PC-3 (cell line): Measurements from ENCODE around the gene YAF2. TPM values are rescaled to one million over a fixed set of nuclear protein-coding genes. Genes with fewer than 3 reads are reported as not detected.

Experiments
- ATAC-seq: fragments of 200-7000 bp; cut with Tn5 transposase; 2 replicates; pipeline ENCODE4 v1.9.1; 2020; ENCODE audit warnings: mild to moderate bottlenecking, moderate library complexity
- BruUV-seq: library from RNA; stranded (reverse); fragments of 400-500 nt; replicated peaks from 2 replicates; lab custom pipeline; 2021; lab: Mats Ljungman, UMichigan
- CTCF ChIA-PET: fragments of 300-600 bp; sonication (Branson Sonifier 250); formaldehyde crosslinking; loops from one replicate; lab custom pipeline; 2022; ENCODE audit warnings: antibody characterized with exemption; lab: Charles Lee
- POLR2A ChIA-PET: fragments of 300-600 bp; sonication (Branson Sonifier 250); formaldehyde crosslinking; loops from one replicate; lab custom pipeline; 2022; ENCODE audit warnings: antibody characterized with exemption; ENCODE audit not compliant: unreplicated experiment; lab: Charles Lee
- DNase-seq: peaks from one replicate; pipeline ENCODE4 v3.0.0-alpha.2; 2015
- H2AFZ ChIP-seq: fragments of 300-600 bp; sonication (generic); 2 replicates; pipeline ENCODE4 v1.6.0; 2016; ENCODE audit warnings: antibody characterized with exemption, low read length
- H3F3A ChIP-seq: fragments of 300-600 bp; sonication (generic); one replicate; pipeline ENCODE4 v1.6.0; 2017; ENCODE audit warnings: antibody characterized with exemption, low read length, control low read depth, mild to moderate bottlenecking; ENCODE audit not compliant: unreplicated experiment
- H3K27ac ChIP-seq: fragments of 300-600 bp; sonication (generic); 2 replicates; pipeline ENCODE4 v1.5.1; 2016; ENCODE audit warnings: mild to moderate bottlenecking, low read length
- H3K27me3 ChIP-seq: fragments of 300-600 bp; sonication (generic); 2 replicates; pipeline ENCODE4 v1.6.1; 2016; ENCODE audit warnings: low read length, mixed read lengths
- H3K36me3 ChIP-seq: fragments of 300-600 bp; sonication (generic); 2 replicates; pipeline ENCODE4 v1.6.1; 2016; ENCODE audit warnings: low read depth, mixed run types, low read length, mixed read lengths
- H3K4me1 ChIP-seq: fragments of 300-600 bp; sonication (generic); 2 replicates; pipeline ENCODE4 v1.5.1; 2016; ENCODE audit warnings: low read length; ENCODE audit not compliant: insufficient read depth
- H3K4me2 ChIP-seq: fragments of 300-600 bp; sonication (generic); 2 replicates; pipeline ENCODE4 v1.6.0; 2016; ENCODE audit warnings: low read length
- H3K4me3 ChIP-seq: fragments of 300-600 bp; sonication (generic); 2 replicates; pipeline ENCODE4 v1.5.1; 2016; ENCODE audit warnings: mild to moderate bottlenecking, low read length, mixed read lengths
- H3K79me2 ChIP-seq: fragments of 300-600 bp; sonication (generic); 2 replicates; pipeline ENCODE4 v1.6.1; 2017; ENCODE audit warnings: low read length, mixed read lengths
- H3K9ac ChIP-seq: fragments of 300-600 bp; sonication (generic); 2 replicates; pipeline ENCODE4 v1.6.0; 2016; ENCODE audit warnings: mild to moderate bottlenecking, low read length
- H3K9me2 ChIP-seq: fragments of 300-600 bp; sonication (generic); replicated peaks from 2 replicates; pipeline ENCODE4 v1.6.1; 2016; ENCODE audit warnings: mixed run types, low read length, mixed read lengths
- H3K9me3 ChIP-seq: fragments of 300-600 bp; sonication (generic); 2 replicates; pipeline ENCODE4 v1.6.1; 2016; ENCODE audit warnings: low read length, mixed read lengths
- H4K20me1 ChIP-seq: fragments of 300-600 bp; sonication (generic); 2 replicates; pipeline ENCODE4 v1.6.1; 2016; ENCODE audit warnings: low read length, mixed read lengths
- CTCF ChIP-seq: fragments of 300-600 bp; sonication (generic); conservative IDR thresholded peaks from 2 replicates; pipeline ENCODE4 v1.5.1; 2017; ENCODE audit warnings: antibody characterized with exemption, low read depth, mild to moderate bottlenecking, low read length
- EZH2 ChIP-seq: fragments of 300-600 bp; sonication (generic); IDR thresholded peaks from one replicate; pipeline ENCODE4 v1.6.1; 2017; ENCODE audit warnings: antibody characterized with exemption, mild to moderate bottlenecking, low read length; ENCODE audit not compliant: unreplicated experiment
- EZH2phosphoT487 ChIP-seq: fragments of 300-600 bp; sonication (generic); IDR thresholded peaks from 2 replicates; pipeline ENCODE4 v1.6.1; 2018; ENCODE audit warnings: mild to moderate bottlenecking, antibody characterized with exemption, low read length, borderline replicate concordance
- intact Hi-C: fragments of 100-400 bp; cut with micrococcal nuclease; formaldehyde crosslinking; loops from 2 replicates; pipeline ENCODE4 v1.9.0; 2023
- total RNA-seq: library from RNA; depleted of rRNA; stranded (reverse); fragments of >200 nt; gene quantifications from 2 replicates; pipeline ENCODE4 v1.2.3, GENCODE V29; 2014

The YAF2 gene
- total RNA-seq, 1 experiment from 2014 or later = 6.8 TPM

- Histone ChIP-seq H3K4me1 (peaks cover 27% of the 10 kb centered on the region), H2AFZ (no peak overlapping the region), H3F3A (no peaks in the 10 kb centered on the region), H3K9me2 (no peaks in the 10 kb centered on the region), H3K4me3 (no peak overlapping the region), H4K20me1 (peaks cover 11% of the 10 kb centered on the region; the same call in 1 of the 2 replicates), H3K9me3 (no peaks in the 10 kb centered on the region), H3K4me2 (no peak overlapping the region), H3K27me3 (no peaks in the 10 kb centered on the region), H3K79me2 (peaks cover 80% of the 10 kb centered on the region), H3K36me3 (no peaks in the 10 kb centered on the region), H3K27ac (no peak overlapping the region), H3K9ac (no peak overlapping the region)
- no peak for TF ChIP-seq EZH2
- TF ChIP-seq CTCF = no peak
- TF ChIP-seq EZH2phosphoT487 = no peak
- intact Hi-C loops = loop anchor here (5.0 kb wide), 1 partner anchor 96 kb away; the partner anchor contains the start of gene YAF2
- ATAC-seq (no peak), DNase-seq (peak; percentile 62)
- BruUV-seq = no TSS peak
- POLR2A ChIA-PET = interaction anchor here (0.6 kb wide), 1 partner anchor 53 kb away, joined by 3 read pairs; no protein-coding TSS in a partner anchor
- CTCF ChIA-PET = no interaction called here
These were observed 97.1 kb downstream of the YAF2 start for GRCh38 chr12:42140901-42141300.

- Histone ChIP-seq H3K27me3 (no peaks in the 10 kb centered on the region), H3K79me2 (peaks cover 93% of the 10 kb centered on the region), H4K20me1 (peaks cover 4% of the 10 kb centered on the region; the same call in 1 of the 2 replicates), H3K9me2 (no peaks in the 10 kb centered on the region), H3K4me2 (peak overlapping the region; percentile 9), H3K9ac (no peak overlapping the region), H3K27ac (no peak overlapping the region), H3K4me1 (peaks cover 27% of the 10 kb centered on the region), H3K36me3 (no peaks in the 10 kb centered on the region), H3F3A (no peaks in the 10 kb centered on the region), H3K9me3 (no peaks in the 10 kb centered on the region), H2AFZ (no peak overlapping the region), H3K4me3 (no peak overlapping the region)
- ChIA-PET CTCF (no interaction called here), POLR2A (no interaction called here)
- BruUV-seq = no TSS peak
- ATAC-seq (peak; percentile 66), DNase-seq (peak; percentile 68)
- intact Hi-C loops = no loop called here
- no peak for TF ChIP-seq EZH2
- TF ChIP-seq CTCF = no peak
- TF ChIP-seq EZH2phosphoT487 = no peak
These were observed 102.7 kb downstream of the YAF2 start for GRCh38 chr12:42135259-42135814.

GRCh38 chr12:42130672-42131402, 107.2 kb downstream of the YAF2 start:
- peak; percentile 70 for ATAC-seq
- Histone ChIP-seq H4K20me1 (peaks cover 4% of the 10 kb centered on the region), H3K27ac (peak overlapping the region; percentile 31), H3K9ac (no peak overlapping the region), H3K9me2 (no peaks in the 10 kb centered on the region), H3K4me2 (peak overlapping the region; percentile 75), H3K36me3 (no peaks in the 10 kb centered on the region), H3K27me3 (no peaks in the 10 kb centered on the region), H2AFZ (no peak overlapping the region), H3K79me2 (peaks cover 77% of the 10 kb centered on the region), H3K4me3 (peak overlapping the region; percentile 51), H3F3A (no peaks in the 10 kb centered on the region), H3K4me1 (peaks cover 30% of the 10 kb centered on the region), H3K9me3 (no peaks in the 10 kb centered on the region)
- no TSS peak for BruUV-seq
- DNase-seq = peak; percentile 55
- POLR2A ChIA-PET = no interaction called here
- intact Hi-C loops = loop anchor here (1.0 kb wide), 1 partner anchor 438 kb away; no protein-coding TSS in a partner anchor
- CTCF ChIA-PET = interaction anchor here (0.8 kb wide), 1 partner anchor 241 kb away, joined by 3 read pairs; no protein-coding TSS in a partner anchor
- TF ChIP-seq EZH2 = no peak
- TF ChIP-seq CTCF = no peak
- no peak for TF ChIP-seq EZH2phosphoT487
